MM.1S (cell line): ENCODE data around the gene DUOX2.

Experiments
- CTCF ChIP-seq: fragments of 300-600 bp; sonication (generic); IDR thresholded peaks from 2 replicates; pipeline ENCODE4 v1.5.1; 2016; ENCODE audit warnings: antibody characterized with exemption, low read length, mixed read lengths
- EZH2 ChIP-seq: fragments of 300-600 bp; sonication (generic); optimal IDR thresholded peaks from 2 replicates; pipeline ENCODE3; 2017; ENCODE audit warnings: low read depth, mild to moderate bottlenecking, antibody characterized with exemption, low read length, mixed read lengths
- EZH2phosphoT487 ChIP-seq: fragments of 300-600 bp; sonication (generic); IDR thresholded peaks from 2 replicates; pipeline ENCODE4 v1.6.1; 2018; ENCODE audit warnings: antibody characterized with exemption, low read length

DNA sequence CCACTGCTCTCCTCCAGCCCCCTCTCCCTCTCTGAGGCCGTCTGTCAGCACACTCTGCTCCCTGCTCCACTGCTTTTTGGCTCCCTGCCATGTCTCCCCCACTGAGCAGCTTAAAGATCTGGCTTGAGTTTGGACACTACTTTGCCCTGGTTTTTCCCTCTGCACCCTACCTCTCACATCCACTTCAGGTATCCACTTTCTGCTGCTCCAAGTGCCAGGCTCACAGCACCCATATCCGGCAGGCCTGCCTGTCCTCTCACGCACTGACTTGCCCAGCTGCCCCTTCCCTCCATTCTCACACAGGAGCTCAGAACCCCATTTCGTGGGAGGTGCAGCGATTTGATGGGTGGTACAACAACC is 19.6 kb upstream of the DUOX2 start:
- no peak for TF ChIP-seq EZH2
- TF ChIP-seq CTCF = no peak
- TF ChIP-seq EZH2phosphoT487 = no peak
